ENCODE measurements around the gene ZBTB24.

The ZBTB24 gene

GRCh38 chr6:109498936-109499335, 15.9 kb upstream of the ZBTB24 start:
- DNase-seq (ENCODE audit: low spot score), result no peak

- no peak for DNase-seq (ENCODE audit: low spot score)
Observed at GRCh38 chr6:109498052-109498451, 15.0 kb upstream of the ZBTB24 start.

GRCh38 chr6:109496036-109496772, 13.2 kb upstream of the ZBTB24 start:
- DNase-seq (ENCODE audit: low spot score), result no peak

- DNase-seq (ENCODE audit: low spot score), result no peak
Observed at GRCh38 chr6:109493865-109494264, 10.8 kb upstream of the ZBTB24 start.

GRCh38 chr6:109491207-109491938, 8.4 kb upstream of the ZBTB24 start:
- DNase-seq (ENCODE audit: low spot score), result peak; percentile 39

GRCh38 chr6:109490713-109491112, 7.7 kb upstream of the ZBTB24 start:
- no peak for DNase-seq (ENCODE audit: low spot score)

- no peak for DNase-seq (ENCODE audit: low spot score)
Observed at GRCh38 chr6:109488001-109488400, 5.0 kb upstream of the ZBTB24 start.

GRCh38 chr6:109486068-109486467, 3.0 kb upstream of the ZBTB24 start:
- no peak for DNase-seq (ENCODE audit: low spot score)

GRCh38 chr6:109485266-109485935, 2.4 kb upstream of the ZBTB24 start:
- DNase-seq (ENCODE audit: low spot score), result no peak

- no peak for DNase-seq (ENCODE audit: low spot score)
Observed at GRCh38 chr6:109484122-109484521, 1.1 kb upstream of the ZBTB24 start.

GRCh38 chr6:109483735-109484057, 677 bp upstream of the ZBTB24 start:
- no peak for DNase-seq (ENCODE audit: low spot score)

GRCh38 chr6:109480993-109481480, 2.0 kb downstream of the ZBTB24 start:
- DNase-seq (ENCODE audit: low spot score), result no peak

GRCh38 chr6:109478841-109479624, 4.0 kb downstream of the ZBTB24 start:
- no peak for DNase-seq (ENCODE audit: low spot score)

- DNase-seq (ENCODE audit: low spot score), result no peak
Observed at GRCh38 chr6:109478222-109478805, 4.7 kb downstream of the ZBTB24 start.

- no peak for DNase-seq (ENCODE audit: low spot score)
Observed at GRCh38 chr6:109477725-109478124, 5.3 kb downstream of the ZBTB24 start.

GRCh38 chr6:109477184-109477583, 5.8 kb downstream of the ZBTB24 start:
- DNase-seq (ENCODE audit: low spot score), result no peak

GRCh38 chr6:109475625-109476024, 7.4 kb downstream of the ZBTB24 start:
- DNase-seq (ENCODE audit: low spot score), result no peak

GRCh38 chr6:109474995-109475394, 8.0 kb downstream of the ZBTB24 start:
- no peak for DNase-seq (ENCODE audit: low spot score)

GRCh38 chr6:109473120-109473519, 9.9 kb downstream of the ZBTB24 start:
- DNase-seq (ENCODE audit: low spot score), result no peak

- DNase-seq (ENCODE audit: low spot score), result no peak
Observed at GRCh38 chr6:109472132-109472995, 10.7 kb downstream of the ZBTB24 start.

All from iPS-NIHi11 (cell line).